Thyroid gland (tissue), 4 donors: ENCODE measurements around the gene GLIPR1L1.

Experiments
- CTCF ChIP-seq, 6 experiments: fragments of 200-600 bp in 3 of 6; fragments of 450-650 bp in 3 of 6; sonication (generic) in 3 of 6; IDR thresholded peaks; one replicate each; pipeline ENCODE4 v1.5.1; 2016 to 2019; ENCODE audit warnings: antibody characterized with exemption in 6 of 6, mild to moderate bottlenecking in 2 of 6, inconsistent platforms in 1 of 6, moderate library complexity in 1 of 6
- POLR2A ChIP-seq, 2 donors: fragments of 450-650 bp; IDR thresholded peaks; one replicate each; pipeline ENCODE4 v1.6.1; 2017; ENCODE audit warnings: antibody characterized with exemption in 2 of 2, mild to moderate bottlenecking in 2 of 2, moderate library complexity in 1 of 2

- TF ChIP-seq CTCF (IDR thresholded peaks at IDR 0.05): no peak
- TF ChIP-seq POLR2A (IDR thresholded peaks at IDR 0.05): no peak
Observed at GRCh38 chr12:75322464-75322863, 12.0 kb upstream of the GLIPR1L1 start.
